ENCODE data around the gene RSPH1.
"Not testable (repeated sequence)": the region's sequence is repeated elsewhere in the genome, so short reads cannot be mapped to it uniquely, and the experiment has no call there.

The RSPH1 gene

GRCh38 chr21:42484966-42485365 is 11.1 kb downstream of the RSPH1 start:
- DNase-seq = no peak

DNA sequence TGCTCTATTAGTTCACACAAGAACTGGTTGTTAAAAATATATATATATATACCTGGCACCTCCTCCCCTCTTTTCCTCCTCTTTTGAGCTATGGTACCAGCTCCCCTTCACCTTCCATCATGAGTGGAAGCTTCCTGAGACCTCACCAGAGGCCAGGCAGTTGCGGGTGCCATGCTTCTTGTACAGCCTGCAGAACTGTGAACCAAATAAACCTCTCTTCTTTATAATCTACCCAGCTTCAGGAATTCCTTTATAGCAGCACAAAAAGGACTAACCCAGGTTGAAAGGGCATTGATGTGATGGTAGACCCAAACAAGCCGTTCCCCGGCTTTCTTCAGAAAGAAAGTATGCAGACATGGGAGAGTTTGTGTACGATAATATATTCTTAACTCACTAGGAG is 14.9 kb downstream of the RSPH1 start:
- DNase-seq = no peak

- DNase-seq = no peak
Observed at GRCh38 chr21:42480736-42481135, 15.3 kb downstream of the RSPH1 start.

- DNase-seq = no peak
Observed at GRCh38 chr21:42479582-42479981, 16.4 kb downstream of the RSPH1 start.

DNA sequence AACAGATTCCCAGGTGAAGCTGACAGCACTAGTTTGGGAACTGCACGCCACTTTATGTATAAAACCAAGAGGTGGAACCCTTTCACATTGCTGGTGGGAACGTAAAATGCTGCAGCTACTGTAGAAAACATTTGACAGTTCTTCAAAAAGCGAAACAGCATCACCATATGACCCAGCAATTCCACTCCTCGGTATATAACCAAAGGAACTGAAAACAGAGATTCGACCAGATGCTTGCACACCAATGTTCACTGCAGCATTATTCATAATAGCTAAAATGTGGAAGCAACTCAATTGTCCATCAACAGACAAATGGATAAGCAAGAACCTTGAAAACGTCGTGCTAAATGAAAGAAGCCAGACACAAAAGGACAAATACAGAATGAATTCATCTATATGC is 17.5 kb downstream of the RSPH1 start:
- DNase-seq = no peak

- DNase-seq = no peak
Observed at GRCh38 chr21:42476388-42477331, 19.4 kb downstream of the RSPH1 start.

DNA sequence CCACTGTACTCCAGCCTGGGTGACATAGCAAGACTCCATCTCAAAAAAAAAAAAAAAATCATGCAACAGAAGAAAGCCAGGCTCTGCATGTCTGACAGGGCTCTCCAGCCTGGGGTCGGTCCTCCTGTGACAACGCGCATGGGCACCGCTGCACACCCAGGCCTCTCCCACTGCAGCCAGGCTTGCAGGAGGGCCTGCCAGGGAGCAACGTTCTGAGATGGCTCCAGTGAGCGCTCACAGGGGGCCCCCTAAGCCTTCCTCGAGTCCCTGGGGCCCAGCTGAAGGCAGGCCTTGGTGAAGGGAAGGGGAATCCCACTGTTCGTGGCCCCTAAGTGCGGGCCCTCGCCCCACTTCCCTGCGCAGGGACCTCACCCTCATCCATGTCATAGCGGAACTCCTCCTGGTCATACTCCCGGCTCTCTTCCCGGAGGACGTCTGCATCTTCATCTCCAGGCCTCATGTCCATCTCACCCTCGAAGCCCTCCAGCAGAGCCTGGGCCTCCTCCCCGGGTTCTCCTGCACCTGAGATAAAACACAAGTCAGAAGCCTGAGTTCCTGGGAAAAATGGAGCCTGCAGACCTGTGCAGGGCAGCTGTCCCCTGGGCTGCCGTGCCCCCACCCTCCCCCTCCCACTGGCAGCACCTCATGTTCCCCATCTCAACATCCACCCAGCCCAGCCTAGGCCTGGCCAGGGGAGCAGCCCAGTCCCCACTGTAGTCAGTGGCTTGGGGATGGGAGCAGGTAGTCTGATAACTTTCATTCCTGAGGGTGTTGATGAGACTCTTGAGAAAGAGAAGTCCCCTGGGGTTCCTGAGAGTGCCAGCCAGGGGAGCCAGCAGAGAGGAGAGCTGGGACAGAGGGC is 20.3 kb downstream of the RSPH1 start:
- DNase-seq = no peak

- DNase-seq = no peak
Observed at GRCh38 chr21:42475036-42475435, 21.0 kb downstream of the RSPH1 start.

DNA sequence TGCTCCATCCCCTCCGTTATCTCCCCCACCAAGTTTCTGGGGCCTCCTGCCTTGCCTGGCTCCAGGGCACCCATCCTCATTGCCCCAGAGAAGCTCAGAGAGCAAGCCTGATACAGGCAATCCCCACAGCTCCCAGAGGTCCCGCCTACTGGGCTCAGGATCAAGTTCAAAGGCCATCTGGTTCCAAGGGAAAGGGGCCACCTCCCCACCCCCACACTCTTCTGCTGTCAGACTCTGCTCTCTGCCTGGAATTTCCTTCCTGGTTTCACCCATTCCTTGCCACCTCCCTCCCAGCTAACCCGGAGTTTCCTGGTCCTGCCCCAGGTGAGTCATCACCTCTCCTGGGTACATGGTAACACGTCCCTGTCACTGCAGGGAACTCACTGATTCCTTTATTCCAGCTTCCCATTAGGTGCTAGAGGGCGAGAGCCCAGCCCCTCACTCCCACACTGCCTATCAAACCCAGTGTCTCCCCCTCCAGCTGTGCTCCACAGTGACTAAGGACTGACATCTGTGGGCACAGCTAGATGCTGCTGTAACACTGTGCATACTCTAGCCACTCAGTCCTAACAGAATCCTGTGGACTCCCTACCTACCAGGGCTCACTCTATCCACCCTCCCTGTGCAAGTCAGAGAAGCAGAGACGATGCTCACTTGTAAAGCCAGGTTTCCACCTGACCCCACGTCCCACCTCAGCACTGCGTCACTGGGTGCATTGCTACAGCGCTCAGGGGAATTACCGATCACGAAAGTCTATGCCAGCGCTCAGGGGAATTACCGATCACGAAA is 21.8 kb downstream of the RSPH1 start:
- no peak for DNase-seq

DNA sequence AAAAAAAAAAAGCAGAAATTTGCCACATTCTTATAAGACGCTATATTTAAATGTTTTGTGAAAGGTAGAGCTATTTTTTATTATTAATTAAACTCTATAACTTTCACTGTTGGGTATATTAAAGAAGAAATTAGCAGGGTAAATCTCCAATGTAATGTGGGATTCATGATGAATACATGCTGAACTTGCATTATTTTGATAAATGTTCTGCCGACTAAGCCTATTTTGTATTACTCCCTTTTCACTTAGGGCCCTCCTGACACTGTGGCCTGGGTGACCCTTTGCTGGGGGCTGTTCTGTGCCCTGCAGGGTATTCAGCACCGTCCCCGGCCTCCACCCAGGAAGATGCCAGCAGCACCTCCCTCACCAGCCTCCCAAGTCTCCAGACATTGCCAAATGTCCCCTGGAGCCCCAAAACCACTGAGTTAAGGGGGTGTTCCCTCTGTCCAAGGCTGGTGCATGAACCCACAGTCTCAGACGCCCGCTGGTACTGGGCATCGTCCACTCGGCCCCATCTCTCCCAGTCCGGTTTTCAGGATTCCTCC is 22.5 kb downstream of the RSPH1 start:
- DNase-seq = no peak

DNA sequence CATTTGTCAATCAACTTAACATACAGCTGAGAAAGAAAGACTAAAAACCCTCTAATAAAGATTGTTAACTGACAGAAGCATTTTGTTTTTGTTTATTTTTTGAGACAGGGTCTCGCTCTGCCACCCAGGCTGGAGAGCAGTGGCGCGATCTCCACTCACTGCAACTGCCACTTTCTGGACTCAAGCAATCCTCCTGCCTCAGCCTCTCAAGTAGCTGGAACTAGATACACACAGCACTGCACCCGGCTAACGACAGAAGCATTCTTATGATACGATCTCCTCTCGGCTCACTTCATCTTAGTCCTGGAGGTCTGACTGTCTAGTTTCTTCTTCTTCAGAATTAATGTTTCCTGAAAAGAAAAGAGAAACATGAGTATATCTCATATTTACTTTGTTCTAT is 23.5 kb downstream of the RSPH1 start:
- no peak for DNase-seq

DNA sequence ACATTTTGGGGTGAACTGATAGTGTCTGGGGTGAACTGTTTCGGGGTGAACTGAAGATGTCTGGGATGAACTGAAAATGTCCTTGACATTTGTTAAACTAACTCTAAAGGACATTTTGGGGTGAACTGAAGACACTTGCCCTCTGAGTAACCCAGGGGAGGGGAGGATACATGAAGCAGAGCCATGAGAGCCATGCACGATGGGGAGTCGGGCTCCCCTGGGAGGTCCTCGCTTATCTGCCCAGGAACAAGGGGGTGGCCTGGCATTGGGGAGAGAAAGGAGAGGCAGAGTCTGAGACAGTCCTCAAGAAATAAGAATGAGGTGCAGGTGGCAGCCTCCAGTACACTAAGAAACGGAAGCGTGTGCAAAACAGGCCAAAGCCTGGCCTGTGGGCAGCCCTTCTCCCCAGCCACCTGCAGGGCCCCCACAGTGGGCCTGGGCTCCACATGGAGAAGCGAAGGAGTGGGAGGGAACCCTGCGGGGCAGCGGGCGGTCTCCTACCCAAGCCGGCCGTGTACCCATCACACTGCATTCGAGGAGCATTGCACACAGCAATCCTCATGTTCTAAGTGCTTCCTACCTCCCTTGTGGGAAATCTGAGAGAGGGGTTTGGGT is 24.2 kb downstream of the RSPH1 start:
- DNase-seq = no peak

DNA sequence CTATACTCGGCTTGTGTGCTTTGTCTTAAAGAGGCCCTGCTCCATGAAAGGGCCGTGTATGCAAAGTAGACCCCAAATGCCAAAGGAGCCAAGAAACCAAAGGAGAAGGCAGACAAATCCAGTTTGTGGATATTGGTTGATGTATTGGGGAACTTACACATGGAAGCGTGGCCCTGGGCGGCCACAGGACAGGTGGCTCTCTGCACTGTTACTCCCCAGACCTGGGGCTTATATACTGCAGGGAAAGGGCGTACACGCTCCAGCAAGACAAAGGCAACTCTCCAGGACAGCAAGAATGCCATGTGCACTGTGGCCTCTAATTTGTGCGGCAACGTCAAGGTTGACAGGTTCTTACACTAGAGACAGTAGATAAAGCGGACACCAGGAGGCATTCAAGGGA is 24.8 kb downstream of the RSPH1 start:
- DNase-seq = no peak

DNA sequence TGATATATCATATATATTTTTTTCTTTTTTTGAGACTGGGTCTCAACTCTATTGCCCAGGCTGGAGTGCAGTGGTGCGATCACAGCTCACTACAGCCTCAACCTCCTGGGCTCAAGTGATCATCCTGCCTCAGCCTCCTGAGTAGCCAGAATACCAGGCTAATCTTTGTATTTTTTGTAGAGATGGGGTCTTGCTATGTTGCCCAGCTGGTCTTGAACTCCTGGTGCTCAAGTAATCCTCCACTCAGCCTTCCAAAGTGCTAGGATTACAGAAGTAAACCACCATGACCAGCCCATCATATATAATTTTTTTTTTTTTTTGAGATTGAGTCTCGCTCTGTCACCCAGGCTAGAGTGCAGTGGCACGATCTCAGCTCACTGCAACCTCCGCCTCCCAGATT is 26.3 kb downstream of the RSPH1 start:
- not testable (repeated sequence) for DNase-seq

DNA sequence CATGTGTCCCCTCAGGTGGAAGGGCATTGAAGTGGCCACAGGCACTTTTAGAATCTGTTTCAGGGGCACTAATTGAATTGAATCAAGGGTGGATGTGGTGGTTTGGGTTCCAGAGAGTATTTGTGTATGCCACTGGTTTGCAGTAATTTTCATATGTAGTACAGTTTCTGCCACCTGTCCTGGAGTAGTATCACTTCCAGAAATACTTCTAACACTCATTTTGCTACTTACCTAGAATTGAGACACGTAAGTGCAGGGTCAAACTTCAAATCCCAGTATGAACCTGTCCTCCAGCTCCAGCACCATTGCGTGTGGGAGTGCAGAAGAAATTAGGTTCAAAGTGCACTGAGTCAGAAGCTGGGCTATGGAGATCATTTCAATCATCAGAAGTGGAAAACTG is 26.8 kb downstream of the RSPH1 start:
- no peak for DNase-seq

GRCh38 chr21:42468491-42469131 is 27.4 kb downstream of the RSPH1 start:
- no peak for DNase-seq

GRCh38 chr21:42467140-42467983 is 28.7 kb downstream of the RSPH1 start:
- DNase-seq = peak in 1 of 5 experiments; percentile 30

GRCh38 chr21:42466700-42467099 is 29.3 kb downstream of the RSPH1 start:
- DNase-seq = no peak

- no peak for DNase-seq
Observed at GRCh38 chr21:42465803-42466127, 30.3 kb downstream of the RSPH1 start.

- no peak for DNase-seq
Observed at GRCh38 chr21:42465008-42465802, 30.8 kb downstream of the RSPH1 start.

Measured in T-helper 2 cell (primary cell).